Thyroid gland (tissue), 4 donors: ENCODE measurements around the gene ANAPC7.

Experiments
- POLR2A ChIP-seq, 2 donors: fragments of 450-650 bp; IDR thresholded peaks; one replicate each; pipeline ENCODE4 v1.6.1; 2017; ENCODE audit warnings: antibody characterized with exemption in 2 of 2, mild to moderate bottlenecking in 2 of 2, moderate library complexity in 1 of 2
- TF ChIP-seq, protein P1 (sequence below), 6 experiments: fragments of 200-600 bp in 3 of 6; fragments of 450-650 bp in 3 of 6; sonication (generic) in 3 of 6; IDR thresholded peaks; one replicate each; pipeline ENCODE4 v1.5.1; 2016 to 2019; ENCODE audit warnings: antibody characterized with exemption in 6 of 6, mild to moderate bottlenecking in 2 of 6, inconsistent platforms in 1 of 6, moderate library complexity in 1 of 6

GRCh38 chr12:110366321-110367142 lies 37.0 kb downstream of the ANAPC7 start:
- TF ChIP-seq, protein P1, sequence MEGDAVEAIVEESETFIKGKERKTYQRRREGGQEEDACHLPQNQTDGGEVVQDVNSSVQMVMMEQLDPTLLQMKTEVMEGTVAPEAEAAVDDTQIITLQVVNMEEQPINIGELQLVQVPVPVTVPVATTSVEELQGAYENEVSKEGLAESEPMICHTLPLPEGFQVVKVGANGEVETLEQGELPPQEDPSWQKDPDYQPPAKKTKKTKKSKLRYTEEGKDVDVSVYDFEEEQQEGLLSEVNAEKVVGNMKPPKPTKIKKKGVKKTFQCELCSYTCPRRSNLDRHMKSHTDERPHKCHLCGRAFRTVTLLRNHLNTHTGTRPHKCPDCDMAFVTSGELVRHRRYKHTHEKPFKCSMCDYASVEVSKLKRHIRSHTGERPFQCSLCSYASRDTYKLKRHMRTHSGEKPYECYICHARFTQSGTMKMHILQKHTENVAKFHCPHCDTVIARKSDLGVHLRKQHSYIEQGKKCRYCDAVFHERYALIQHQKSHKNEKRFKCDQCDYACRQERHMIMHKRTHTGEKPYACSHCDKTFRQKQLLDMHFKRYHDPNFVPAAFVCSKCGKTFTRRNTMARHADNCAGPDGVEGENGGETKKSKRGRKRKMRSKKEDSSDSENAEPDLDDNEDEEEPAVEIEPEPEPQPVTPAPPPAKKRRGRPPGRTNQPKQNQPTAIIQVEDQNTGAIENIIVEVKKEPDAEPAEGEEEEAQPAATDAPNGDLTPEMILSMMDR (IDR thresholded peaks at IDR 0.05), result peak in 1 of 6 experiments; percentile 2
- no peak for TF ChIP-seq POLR2A (IDR thresholded peaks at IDR 0.05)
